Body of pancreas (tissue), 4 donors: ENCODE data around the gene CENPU. TPM values are rescaled to one million over a fixed set of nuclear protein-coding genes. Genes with fewer than 3 reads are reported as not detected.

Experiments
- ATAC-seq: fragments of 150-250 bp; one replicate; pipeline ENCODE4 v1.9.1; 2016
- DNase-seq, 4 donors: peaks; one replicate each; pipeline ENCODE4 v3.0.0-alpha.2; 2019
- H3K27ac ChIP-seq, 4 donors: fragments of 200-600 bp; sonication (generic); 1 replicate in 3 of 4; 2 replicates in 1 of 4; pipeline versions ENCODE4 v1.5.1 to v1.6.1; 2016 to 2019; ENCODE audit warnings: mild to moderate bottlenecking in 1 of 4, mixed read lengths in 1 of 4, moderate library complexity in 1 of 4
- H3K27me3 ChIP-seq, 2 donors: fragments of 200-600 bp; sonication (generic); one replicate each; pipeline ENCODE4 v1.6.0; 2016; ENCODE audit warnings: mild to moderate bottlenecking in 1 of 2
- H3K36me3 ChIP-seq, 2 donors: fragments of 200-600 bp; sonication (generic); replicated peaks in 1 of 2; 2 replicates each; pipeline ENCODE4 v1.5.1; 2016; ENCODE audit warnings: low read depth in 2 of 2; ENCODE audit not compliant: insufficient read depth in 1 of 2
- H3K4me1 ChIP-seq: fragments of 200-600 bp; sonication (generic); one replicate; pipeline ENCODE4 v1.6.0; 2016
- H3K4me3 ChIP-seq, 2 donors: fragments of 200-600 bp; sonication (generic); 1 replicate in 1 of 2; 2 replicates in 1 of 2; pipeline ENCODE4 v1.5.1; 2016 to 2019
- H3K9me3 ChIP-seq, 3 donors: fragments of 200-600 bp; sonication (generic); 1 replicate in 2 of 3; 2 replicates in 1 of 3; pipeline ENCODE4 v1.5.1; 2016
- CTCF ChIP-seq, 7 experiments: fragments of 450-650 bp in 4 of 7; fragments of 200-600 bp in 3 of 7; sonication (generic) in 3 of 7; IDR thresholded peaks; one replicate each; pipeline ENCODE4 v1.5.1; 2016 to 2019; ENCODE audit warnings: antibody characterized with exemption in 7 of 7
- POLR2A ChIP-seq, 3 donors: fragments of 450-650 bp; IDR thresholded peaks; one replicate each; pipeline ENCODE4 v1.6.1; 2016; ENCODE audit warnings: antibody characterized with exemption in 3 of 3, mild to moderate bottlenecking in 2 of 3
- WGBS, 2 donors: methylation state at CpG; one replicate each; pipeline ENCODE4 v1.1.5; 2017; 5-methylcytosine and 5-hydroxymethylcytosine counted together
- intact Hi-C: fragments of 100-400 bp; cut with DNase I; formaldehyde crosslinking; loops from one replicate; pipeline ENCODE4 v1.15.1; 2023
- total RNA-seq, 2 donors: library from RNA; depleted of rRNA; stranded (reverse); fragments of >200 nt; gene quantifications; one replicate each; pipeline ENCODE4 v1.1.0, GENCODE V29; 2016

CENPU gene
- total RNA-seq, 2 donors from 2014 or later: 2.1 to 2.3 TPM

- Histone ChIP-seq H3K27me3 (no peaks in the 10 kb centered on the region), H3K9me3 (no peaks in the 10 kb centered on the region), H3K36me3 (peaks cover 4 to 6% of the 10 kb centered on the region in 2 donors), H3K27ac (no peak overlapping the region), H3K4me3 (no peak overlapping the region), H3K4me1 (no peaks in the 10 kb centered on the region)
- 79 to 96% methylated on average over 5 of the region's 5 CpGs for WGBS, 2 donors
- TF ChIP-seq CTCF (IDR thresholded peaks at IDR 0.05): no peak
- no peak for TF ChIP-seq POLR2A (IDR thresholded peaks at IDR 0.05)
- ATAC-seq: no peak
- intact Hi-C loops: no loop called here
- no peak for DNase-seq
Observed at GRCh38 chr4:184762100-184762499, 28.2 kb upstream of the CENPU start.

GRCh38 chr4:184760681-184761080 lies 26.8 kb upstream of the CENPU start:
- no peak overlapping the region for H3K27ac ChIP-seq
- no peak for TF ChIP-seq POLR2A (IDR thresholded peaks at IDR 0.05)
- no peak for TF ChIP-seq CTCF (IDR thresholded peaks at IDR 0.05)
- H3K36me3 ChIP-seq: peaks cover 4 to 6% of the 10 kb centered on the region in 2 donors
- intact Hi-C loops: no loop called here
- H3K4me1 ChIP-seq: no peaks in the 10 kb centered on the region
- no peak overlapping the region for H3K4me3 ChIP-seq
- peak; percentile 36 for ATAC-seq
- WGBS, 2 donors: 75 to 84% methylated on average over 5 of the region's 5 CpGs
- no peaks in the 10 kb centered on the region for H3K27me3 ChIP-seq
- peak in 1 of 4 donors; percentile 29 for DNase-seq
- H3K9me3 ChIP-seq: no peaks in the 10 kb centered on the region

GRCh38 chr4:184757810-184758209 lies 23.9 kb upstream of the CENPU start:
- peak; percentile 54 for ATAC-seq
- Histone ChIP-seq H3K9me3 (no peaks in the 10 kb centered on the region), H3K4me3 (no peak overlapping the region), H3K36me3 (peaks cover 4 to 6% of the 10 kb centered on the region in 2 donors), H3K27me3 (no peaks in the 10 kb centered on the region), H3K4me1 (no peaks in the 10 kb centered on the region), H3K27ac (no peak overlapping the region)
- 22 to 50% methylated on average over 2 of the region's 2 CpGs for WGBS, 2 donors
- intact Hi-C loops: loop anchor here (10.0 kb wide), 1 partner anchor 47 kb away; no protein-coding TSS in a partner anchor
- no peak for TF ChIP-seq POLR2A (IDR thresholded peaks at IDR 0.05)
- TF ChIP-seq CTCF (IDR thresholded peaks at IDR 0.05): no peak
- peak in 1 of 4 donors; percentile 35 for DNase-seq

GRCh38 chr4:184756399-184756798 lies 22.5 kb upstream of the CENPU start:
- peak; percentile 55 for ATAC-seq
- peak in 1 of 4 donors; percentile 27 for DNase-seq
- intact Hi-C loops: loop anchor here (10.0 kb wide), 1 partner anchor 48 kb away; no protein-coding TSS in a partner anchor

More at GRCh38 chr4:184756399-184756798, 22.5 kb upstream of the CENPU start:
- H3K27me3 ChIP-seq: no peaks in the 10 kb centered on the region
- no peak overlapping the region for H3K4me3 ChIP-seq
- no peaks in the 10 kb centered on the region for H3K9me3 ChIP-seq
- H3K27ac ChIP-seq: peak overlapping the region in 1 of 4 donors; percentile 37
- 80 to 86% methylated on average over 6 of the region's 6 CpGs for WGBS, 2 donors
- no peak for TF ChIP-seq POLR2A (IDR thresholded peaks at IDR 0.05)
- no peak for TF ChIP-seq CTCF (IDR thresholded peaks at IDR 0.05)
- peaks cover 2 to 6% of the 10 kb centered on the region in 2 donors for H3K36me3 ChIP-seq
- H3K4me1 ChIP-seq: no peaks in the 10 kb centered on the region
